ENCODE results near the gene TSC22D3.

- no peak for TF ChIP-seq POLR2A (IDR thresholded peaks at IDR 0.05; ENCODE audit: extremely low read depth, insufficient read length)
- no peak for TF ChIP-seq CTCF (IDR thresholded peaks at IDR 0.05; ENCODE audit: low read depth, low read length)
These were observed 43.4 kb upstream of the TSC22D3 start for GRCh38 chrX:107818900-107819521.
